ENCODE measurements around the gene ADIPOR2. TPM values are rescaled to one million over a fixed set of nuclear protein-coding genes. Genes with fewer than 3 reads are reported as not detected.

ADIPOR2 gene
- total RNA-seq, 1 donor from 2014 or later, result 38.4 TPM

GRCh38 chr12:1829306-1829900, 138.5 kb downstream of the ADIPOR2 start:
- ATAC-seq (no peak), DNase-seq (ENCODE audit: missing footprints) (no peak)
- intact Hi-C loops (cut with DNase I), result no loop called here

GRCh38 chr12:1830401-1830845, 139.6 kb downstream of the ADIPOR2 start:
- ATAC-seq, result no peak
- intact Hi-C loops (cut with DNase I), result no loop called here
- no peak for DNase-seq (ENCODE audit: missing footprints)

GRCh38 chr12:1830981-1831963, 140.4 kb downstream of the ADIPOR2 start:
- no peak for DNase-seq (ENCODE audit: missing footprints)
- peak; percentile 62 for ATAC-seq
- intact Hi-C loops (cut with DNase I), result no loop called here

- ATAC-seq (no peak), DNase-seq (ENCODE audit: missing footprints) (no peak)
- intact Hi-C loops (cut with DNase I), result no loop called here
These were observed 142.1 kb downstream of the ADIPOR2 start for GRCh38 chr12:1832801-1833595.

DNA sequence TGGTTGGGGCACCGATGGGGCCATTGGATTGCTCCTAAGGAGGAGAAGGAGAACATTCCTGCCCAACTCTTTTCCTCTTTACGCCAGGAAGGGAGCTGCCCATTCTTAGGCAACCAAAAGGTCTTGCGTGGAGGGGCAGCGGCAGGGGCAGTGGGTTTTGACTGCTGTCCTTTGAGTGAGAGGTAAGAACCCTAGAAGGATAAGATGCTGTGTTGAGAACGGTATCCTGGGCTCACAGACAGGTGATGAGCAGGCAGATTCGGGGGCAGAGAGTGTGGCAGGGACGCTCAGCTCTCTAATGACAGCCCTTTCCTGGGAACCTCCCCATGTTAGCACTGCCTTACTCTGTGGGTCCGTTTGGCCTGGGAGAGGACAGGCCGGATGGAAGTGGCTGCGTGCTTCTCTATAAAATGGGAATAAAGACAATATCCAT, 142.7 kb downstream of the ADIPOR2 start:
- ATAC-seq (no peak), DNase-seq (ENCODE audit: missing footprints) (no peak)
- intact Hi-C loops (cut with DNase I), result no loop called here

DNA sequence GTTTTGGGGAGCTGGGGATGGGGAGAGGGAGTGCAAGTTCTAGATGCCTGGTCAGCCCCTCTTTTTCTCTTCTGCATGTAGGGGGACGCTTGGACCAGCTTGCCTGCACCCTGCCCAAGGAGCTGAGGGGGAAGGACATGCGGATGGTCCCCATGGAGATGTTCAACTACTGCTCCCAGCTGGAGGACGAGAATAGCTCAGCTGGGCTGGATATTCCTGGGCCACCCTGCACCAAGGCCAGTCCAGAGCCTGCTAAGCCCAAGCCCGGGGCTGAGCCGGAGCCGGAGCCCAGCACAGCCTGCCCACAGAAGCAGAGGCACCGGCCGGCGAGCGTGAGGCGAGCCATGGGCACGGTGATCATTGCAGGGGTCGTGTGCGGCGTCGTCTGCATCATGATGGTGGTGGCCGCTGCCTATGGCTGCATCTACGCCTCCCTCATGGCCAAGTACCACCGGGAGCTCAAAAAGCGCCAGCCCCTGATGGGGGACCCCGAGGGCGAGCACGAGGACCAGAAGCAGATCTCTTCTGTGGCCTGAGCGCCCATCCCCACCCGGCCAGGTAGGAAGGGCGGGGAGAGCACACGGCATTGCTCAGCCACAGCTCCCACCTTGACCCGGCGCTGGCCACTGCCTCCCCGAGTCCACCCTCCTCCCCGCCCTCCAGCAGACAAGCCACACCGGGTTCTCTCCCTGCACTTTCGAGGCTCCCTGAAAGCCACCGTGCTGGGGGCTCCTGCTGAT, 143.5 kb downstream of the ADIPOR2 start:
- ATAC-seq, result no peak
- intact Hi-C loops (cut with DNase I), result no loop called here
- DNase-seq (ENCODE audit: missing footprints), result no peak

DNA sequence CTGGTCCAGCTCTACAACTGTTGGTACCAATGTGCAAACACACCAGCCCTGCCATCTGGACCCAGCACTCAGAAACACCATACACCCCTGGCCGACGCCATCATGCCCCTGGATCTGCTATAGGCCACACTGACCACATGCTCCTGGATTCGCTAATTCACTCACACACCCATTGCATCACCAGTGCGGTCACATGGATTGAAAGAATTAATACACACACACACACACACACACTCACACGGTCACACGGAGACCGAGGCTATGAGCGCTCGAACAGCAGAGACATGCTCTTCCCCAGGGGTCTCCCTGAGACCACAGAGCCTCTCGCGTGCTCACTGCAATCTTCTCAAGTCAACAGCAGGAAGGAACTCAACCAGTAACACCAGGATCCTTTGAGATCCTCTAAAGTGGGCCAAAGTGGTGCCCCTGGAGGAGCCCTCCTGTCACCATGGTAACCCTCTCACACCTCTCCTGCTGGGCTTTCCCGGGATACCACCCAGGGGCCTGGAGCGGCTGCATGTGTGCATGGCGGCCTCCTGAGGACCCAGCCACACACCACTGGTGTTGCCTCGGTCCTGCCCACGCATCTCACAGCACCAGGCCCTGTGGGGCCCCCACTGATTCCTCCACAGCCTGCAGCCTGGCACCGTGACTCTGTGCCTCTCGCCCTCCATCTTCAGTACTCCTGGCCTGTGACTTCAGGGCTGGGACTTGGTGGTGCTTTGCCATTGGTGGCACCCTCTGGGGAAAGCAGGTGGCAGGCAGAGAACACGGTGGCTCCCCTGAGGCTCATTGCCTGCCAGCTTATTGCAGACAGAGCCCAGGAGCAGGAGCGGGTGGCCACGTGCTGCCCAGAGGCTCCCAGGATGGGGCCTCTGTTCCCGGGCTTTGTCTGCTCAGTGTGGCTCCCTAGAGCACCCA, 144.6 kb downstream of the ADIPOR2 start:
- intact Hi-C loops (cut with DNase I), result no loop called here
- no peak for DNase-seq (ENCODE audit: missing footprints)
- no peak for ATAC-seq

DNA sequence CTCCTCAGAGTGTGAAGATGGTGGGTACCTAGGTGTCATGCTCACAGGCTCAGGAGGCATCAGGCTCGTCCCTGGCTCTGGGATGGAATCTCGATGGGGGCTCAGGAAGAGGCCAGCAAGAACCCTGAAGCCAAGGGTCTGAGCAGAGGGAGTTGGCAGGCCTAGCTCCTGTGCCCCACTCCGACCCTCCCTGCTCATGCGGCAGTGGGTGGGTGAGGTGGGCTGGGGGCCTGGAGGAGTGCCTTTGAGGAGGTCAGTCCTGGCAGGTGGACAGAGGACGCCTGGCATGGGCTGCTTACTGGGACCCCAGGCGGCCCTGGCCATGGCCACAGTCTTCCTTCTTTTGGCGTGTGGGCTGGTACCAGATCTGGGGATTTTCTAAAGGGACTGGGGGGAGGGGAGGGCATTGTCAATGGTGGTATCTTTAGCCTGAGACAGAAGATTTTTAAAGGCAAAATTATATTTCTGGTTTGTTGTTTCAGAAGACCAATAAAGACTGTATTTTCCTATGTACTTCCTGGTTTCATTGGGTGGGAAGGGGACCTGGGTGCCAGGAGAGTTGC, 145.5 kb downstream of the ADIPOR2 start:
- ATAC-seq (no peak), DNase-seq (ENCODE audit: missing footprints) (no peak)
- intact Hi-C loops (cut with DNase I), result no loop called here

DNA sequence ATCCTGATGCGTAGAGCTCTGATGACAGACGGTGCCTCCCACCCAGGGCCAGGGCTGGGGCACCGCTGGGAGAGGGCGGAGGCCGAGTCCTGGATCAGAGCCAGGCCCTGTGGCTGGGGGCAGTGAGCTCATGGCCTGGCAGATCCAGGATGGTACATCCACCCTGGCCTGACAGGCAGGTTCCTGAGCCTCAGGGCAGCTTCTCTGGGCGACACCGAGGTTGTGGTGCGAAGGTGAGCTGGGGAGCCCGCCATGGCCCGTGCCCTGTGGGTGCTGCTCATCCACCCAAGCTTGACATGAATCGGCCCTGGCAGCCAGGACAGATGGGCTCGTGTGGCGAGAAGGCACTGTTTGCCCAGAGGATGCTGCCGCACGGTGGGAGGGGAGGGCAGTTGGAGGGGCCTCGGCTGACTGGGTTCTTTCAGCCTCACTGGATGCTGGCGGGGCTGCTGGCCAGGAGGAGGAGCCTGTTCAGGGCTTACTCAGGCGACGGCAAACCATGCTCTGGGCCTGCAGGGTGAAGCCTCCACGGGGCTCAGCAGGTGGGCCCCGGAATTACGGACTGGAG, 146.1 kb downstream of the ADIPOR2 start:
- intact Hi-C loops (cut with DNase I), result no loop called here
- ATAC-seq (no peak), DNase-seq (ENCODE audit: missing footprints) (no peak)

GRCh38 chr12:1837541-1838204, 146.8 kb downstream of the ADIPOR2 start:
- intact Hi-C loops (cut with DNase I), result no loop called here
- DNase-seq (ENCODE audit: missing footprints) (no peak), ATAC-seq (no peak)

Small RNA genes within 50 kb of the gene (microRNA-seq; reads per million reads assigned to microRNA genes)
- not detected for gene MIR3649

Other genes starting within 250 kb of the ADIPOR2 start
- gene FBXL14, start 96.5 kb upstream of the ADIPOR2 start, total RNA-seq, result 6.2 TPM
- gene WNT5B, start 61.8 kb upstream of the ADIPOR2 start, total RNA-seq, result 2.9 TPM
- not detected for gene LRTM2, start 129.5 kb downstream of the ADIPOR2 start, total RNA-seq
- gene CACNA2D4, start 227.6 kb downstream of the ADIPOR2 start, total RNA-seq, result 1.1 TPM

Measured in Right ventricle myocardium inferior (tissue), 1 donor.